Left lobe of liver (tissue), 2 donors: ENCODE data around the gene RENBP. TPM values are rescaled to one million over a fixed set of nuclear protein-coding genes. Genes with fewer than 3 reads are reported as not detected.
A peak's percentile ranks its signal among the peaks of the same experiment; 100 is the strongest.

ENCODE experiments used
- ATAC-seq: fragments of 200-7000 bp; cut with Tn5 transposase; one replicate; pipeline ENCODE4 v1.9.1; 2020; ENCODE audit warnings: mild to moderate bottlenecking, moderate library complexity
- DNase-seq: peaks from one replicate; pipeline ENCODE4 v3.0.0-alpha.2; 2020; ENCODE audit warnings: low spot score
- total RNA-seq: library from RNA; stranded (reverse); gene quantifications from one replicate; pipeline ENCODE4 v1.2.1, GENCODE V29; 2021
- donor health status: DM: no; HTN: no; CAD: no; lungs with moderate emphysema.
- donor health status: DM: no; HTN: yes; CAD: no.

RENBP gene
- total RNA-seq, 1 donor from 2014 or later = 5.5 TPM

DNA sequence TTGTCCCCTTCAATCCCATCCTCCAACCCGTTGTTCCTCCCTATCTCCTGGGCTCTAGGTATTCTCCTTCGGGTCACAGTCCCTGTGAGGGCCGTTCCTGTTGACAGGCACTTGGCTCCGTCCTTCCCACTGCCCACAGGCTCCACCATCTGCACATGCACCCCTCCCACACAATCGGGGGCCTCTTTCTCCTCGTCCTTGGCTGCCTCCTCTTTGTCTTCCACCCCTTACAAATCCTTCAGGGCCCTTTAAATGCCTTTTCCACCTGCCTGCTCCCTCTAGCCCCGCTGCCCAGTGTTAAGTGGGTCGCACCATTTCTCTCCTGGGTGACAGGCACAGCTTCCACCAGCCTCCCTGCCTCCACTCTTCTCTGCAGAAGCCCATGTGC, 42.7 kb downstream of the RENBP start:
- DNase-seq = no peak
- no peak for ATAC-seq

GRCh38 chrX:153900831-153901752, 43.4 kb downstream of the RENBP start:
- DNase-seq = no peak
- peak; percentile 47 for ATAC-seq

GRCh38 chrX:153897899-153898298, 46.5 kb downstream of the RENBP start:
- DNase-seq (no peak), ATAC-seq (no peak)

GRCh38 chrX:153889123-153889522, 55.3 kb downstream of the RENBP start:
- DNase-seq (no peak), ATAC-seq (no peak)

DNA sequence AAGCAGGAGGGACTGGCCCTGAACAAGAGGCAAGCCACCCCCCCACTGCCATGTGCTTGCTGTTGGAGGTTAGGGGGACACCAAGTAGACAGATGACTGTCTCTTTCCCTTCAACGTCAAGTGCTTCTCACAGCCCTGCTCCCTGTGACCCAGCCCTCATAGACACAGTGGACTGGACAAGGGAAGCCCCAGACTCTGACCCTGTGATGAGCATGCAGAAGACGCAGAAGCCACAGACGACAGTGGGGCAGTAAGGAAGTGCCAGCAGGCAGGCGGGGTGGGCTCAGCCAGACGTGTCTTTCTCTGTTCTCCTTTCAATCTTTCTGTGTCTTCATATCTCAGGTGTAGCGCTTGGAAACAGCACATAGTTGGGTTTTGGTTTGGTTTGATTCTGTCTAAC, 56.1 kb downstream of the RENBP start:
- ATAC-seq = no peak
- no peak for DNase-seq

GRCh38 chrX:153887385-153887784, 57.1 kb downstream of the RENBP start:
- ATAC-seq = no peak
- no peak for DNase-seq

GRCh38 chrX:153886915-153887314, 57.5 kb downstream of the RENBP start:
- no peak for DNase-seq
- no peak for ATAC-seq

- no peak for ATAC-seq
Measured at GRCh38 chrX:153885968-153886903, 58.2 kb downstream of the RENBP start, which contains the start of gene L1CAM. L1CAM (minus strand) TSS chrX:153886173; CDS start chrX:153875836, 10,337 bp downstream.

More at GRCh38 chrX:153885968-153886903, 58.2 kb downstream of the RENBP start, which contains the start of gene L1CAM:
- DNase-seq = no peak

Other genes with a start within 250 kb of the RENBP start
- gene BCAP31, start 220.3 kb downstream of the RENBP start, total RNA-seq = 108 TPM
- 13.4 TPM for gene ABCD1, start 219.8 kb downstream of the RENBP start, total RNA-seq
- gene PLXNB3, start 180.4 kb downstream of the RENBP start, total RNA-seq = 1.4 TPM
- gene SRPK3, start 163.6 kb downstream of the RENBP start, total RNA-seq = not detected
- 25.4 TPM for gene IDH3G, start 150.3 kb downstream of the RENBP start, total RNA-seq
- 211 TPM for gene SSR4, start 150.0 kb downstream of the RENBP start, total RNA-seq
- 0.91 TPM for gene PDZD4, start 114.1 kb downstream of the RENBP start, total RNA-seq
- 0.88 TPM for gene L1CAM, start 58.5 kb downstream of the RENBP start, total RNA-seq
- not detected for gene AVPR2, start 40.0 kb downstream of the RENBP start, total RNA-seq
- 8.1 TPM for gene ARHGAP4, start 18.4 kb downstream of the RENBP start, total RNA-seq
- gene NAA10, start 9.6 kb downstream of the RENBP start, total RNA-seq = 38.0 TPM
- gene HCFC1, start 27.2 kb upstream of the RENBP start, total RNA-seq = 17.2 TPM
- 11.6 TPM for gene TMEM187, start 28.1 kb upstream of the RENBP start, total RNA-seq
- 58.4 TPM for gene IRAK1, start 75.3 kb upstream of the RENBP start, total RNA-seq
- gene MECP2, start 153.1 kb upstream of the RENBP start, total RNA-seq = 13.9 TPM
- not detected for gene OPN1LW, start 199.6 kb upstream of the RENBP start, total RNA-seq
- gene OPN1MW, start 238.0 kb upstream of the RENBP start, total RNA-seq = not detected